Stimulated activated CD8-positive, alpha-beta memory T cell treated with anti-CD3 and anti-CD28 coated beads, Interleukin-15, amount 100 ng/mL, for 4 hours (primary cell): ENCODE measurements around the gene ZSWIM7.
"Not testable (repeated sequence)": the region's sequence is repeated elsewhere in the genome, so short reads cannot be mapped to it uniquely, and the experiment has no call there.

Experiments
- DNase-seq, 2 donors: peaks; one replicate each; pipeline ENCODE4 v3.0.0-alpha.2; 2020; ENCODE audit warnings: low read depth in 2 of 2

The ZSWIM7 gene

GRCh38 chr17:15999974-16000827 is 697 bp upstream of the ZSWIM7 start:
- DNase-seq, result no peak

DNA sequence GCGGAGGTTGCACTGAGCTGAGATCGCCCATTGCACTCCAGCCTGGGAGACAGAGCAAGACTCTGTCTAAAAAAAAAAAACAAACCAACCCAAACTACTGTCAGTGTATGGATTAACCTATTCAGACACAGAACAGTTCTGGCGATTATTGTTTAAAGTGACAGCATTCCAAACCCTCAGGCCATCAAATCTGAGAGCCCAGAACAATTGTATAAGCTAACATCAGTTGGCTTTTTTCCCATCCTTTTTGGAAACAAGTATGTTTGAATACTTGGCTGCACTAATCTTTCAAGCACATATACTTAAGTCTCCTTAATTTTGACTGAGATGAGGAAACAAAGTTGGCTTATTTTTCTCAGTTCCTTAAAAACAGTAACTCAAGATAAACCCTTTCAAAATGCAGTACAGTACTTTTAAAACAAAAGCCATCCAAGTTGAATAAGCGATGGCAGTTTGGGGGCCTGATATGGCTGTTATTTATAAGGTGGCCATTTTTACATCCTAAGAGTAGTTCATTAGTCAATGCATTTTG is 1.4 kb downstream of the ZSWIM7 start:
- no peak for DNase-seq

- DNase-seq, result no peak
Observed at GRCh38 chr17:15996322-15996721, 3.2 kb downstream of the ZSWIM7 start.

DNA sequence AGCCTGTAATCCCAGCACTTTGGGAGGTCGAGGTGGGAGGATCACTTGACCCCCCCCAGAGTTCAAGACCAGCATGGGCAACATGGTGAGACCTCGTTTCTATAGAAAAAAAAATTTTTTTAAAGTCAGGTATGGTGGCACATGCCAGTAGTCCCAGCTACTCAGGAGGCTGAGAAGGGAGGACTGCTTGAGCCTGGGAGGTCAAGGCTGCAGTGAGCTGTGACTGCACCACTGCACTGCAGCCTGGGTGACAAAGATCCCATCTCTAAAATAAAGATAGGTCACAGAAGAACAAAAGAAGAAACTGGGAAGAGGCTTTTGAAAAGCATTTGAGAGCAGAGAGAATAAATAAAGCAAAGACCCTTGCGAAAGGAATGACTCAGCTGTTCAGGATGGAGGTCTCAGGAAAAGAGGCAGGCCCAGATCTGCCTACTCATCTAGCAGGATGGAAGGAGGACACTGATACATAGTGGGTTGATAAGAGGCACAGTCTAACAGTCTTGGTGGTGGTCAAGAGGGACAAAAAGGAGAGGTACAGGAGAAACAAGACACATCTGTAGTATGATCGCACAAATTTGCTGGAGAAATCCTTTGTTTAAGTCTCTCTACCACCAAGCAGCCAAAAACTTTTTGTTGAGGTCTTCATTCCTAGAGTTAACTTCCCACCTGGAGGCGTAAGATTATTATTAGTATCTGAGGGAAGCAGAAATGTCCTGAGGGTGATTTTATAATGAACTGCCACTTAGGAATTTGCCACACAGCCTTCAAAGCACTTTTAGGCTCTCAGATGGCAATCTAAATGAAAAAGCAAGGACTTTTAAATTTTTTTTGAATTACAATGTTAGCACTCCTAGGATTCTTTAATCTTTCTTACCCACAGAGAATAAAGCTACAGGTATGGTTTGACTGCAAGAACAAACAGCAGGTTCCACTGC is 17.6 kb downstream of the ZSWIM7 start:
- DNase-seq, result no peak

- DNase-seq, result no peak
Observed at GRCh38 chr17:15981208-15981607, 18.3 kb downstream of the ZSWIM7 start.

GRCh38 chr17:15979013-15979412 is 20.5 kb downstream of the ZSWIM7 start:
- DNase-seq, result not testable (repeated sequence)

DNA sequence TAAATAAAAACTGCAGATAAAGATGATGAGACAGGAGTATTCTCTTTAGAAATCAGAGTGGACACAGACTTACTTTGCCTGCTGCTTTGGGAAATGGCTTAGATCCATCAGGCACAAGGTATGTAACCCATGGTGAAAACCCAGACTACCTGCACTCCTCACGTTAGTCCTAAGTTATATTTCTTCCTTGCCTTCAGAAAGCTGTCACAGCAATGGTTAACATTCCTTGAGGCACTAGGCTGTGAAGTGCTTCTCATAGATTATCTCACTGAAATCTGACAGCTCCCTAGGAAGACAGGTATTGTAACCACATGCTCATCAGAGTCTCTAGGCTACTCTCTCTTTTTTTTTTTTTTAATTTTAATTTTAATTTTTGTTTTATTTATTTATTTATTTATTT is 20.9 kb downstream of the ZSWIM7 start:
- DNase-seq, result no peak

GRCh38 chr17:15977894-15978293 is 21.6 kb downstream of the ZSWIM7 start:
- DNase-seq, result no peak

GRCh38 chr17:15973834-15974233 is 25.7 kb downstream of the ZSWIM7 start:
- no peak for DNase-seq

DNA sequence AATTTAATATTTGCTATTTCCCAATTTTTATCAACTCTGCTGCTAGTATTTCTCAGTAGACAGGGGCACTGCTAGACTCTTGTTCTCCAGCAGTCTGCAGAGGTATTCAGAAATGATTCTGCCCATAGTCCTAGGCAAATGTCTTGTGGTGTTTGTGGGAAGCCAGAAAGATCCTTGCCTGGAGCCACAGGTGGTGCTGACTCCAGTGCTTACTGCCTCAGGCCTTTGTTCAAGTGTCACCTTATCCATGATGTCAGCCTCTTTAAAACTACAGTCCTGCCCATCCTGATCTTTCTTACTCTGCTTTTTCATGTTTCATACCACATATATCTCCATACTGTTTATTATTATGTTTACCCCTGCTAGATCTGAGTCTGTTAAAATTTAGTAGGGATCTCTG is 26.5 kb downstream of the ZSWIM7 start:
- DNase-seq, result no peak

- DNase-seq, result no peak
Observed at GRCh38 chr17:15972497-15972951, 27.0 kb downstream of the ZSWIM7 start.

DNA sequence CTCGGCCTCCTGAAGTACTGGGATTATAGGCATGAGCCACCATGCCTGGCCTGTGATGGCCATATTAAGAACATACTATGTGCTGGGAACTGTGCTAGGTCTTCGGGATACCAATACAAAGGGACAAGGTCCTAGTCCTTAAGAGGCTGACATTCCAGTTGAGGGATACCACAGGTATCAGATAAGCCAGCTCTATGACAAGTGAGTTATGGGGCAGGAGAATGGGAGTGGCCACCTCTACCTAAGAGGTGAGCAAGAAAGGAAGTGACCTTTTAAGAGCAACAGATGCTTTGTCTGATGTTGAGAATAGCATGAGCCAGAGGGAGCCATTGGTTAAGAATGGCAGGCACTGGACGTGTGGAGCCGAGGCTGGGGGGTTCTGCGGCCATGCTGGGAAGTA is 27.6 kb downstream of the ZSWIM7 start:
- no peak for DNase-seq

DNA sequence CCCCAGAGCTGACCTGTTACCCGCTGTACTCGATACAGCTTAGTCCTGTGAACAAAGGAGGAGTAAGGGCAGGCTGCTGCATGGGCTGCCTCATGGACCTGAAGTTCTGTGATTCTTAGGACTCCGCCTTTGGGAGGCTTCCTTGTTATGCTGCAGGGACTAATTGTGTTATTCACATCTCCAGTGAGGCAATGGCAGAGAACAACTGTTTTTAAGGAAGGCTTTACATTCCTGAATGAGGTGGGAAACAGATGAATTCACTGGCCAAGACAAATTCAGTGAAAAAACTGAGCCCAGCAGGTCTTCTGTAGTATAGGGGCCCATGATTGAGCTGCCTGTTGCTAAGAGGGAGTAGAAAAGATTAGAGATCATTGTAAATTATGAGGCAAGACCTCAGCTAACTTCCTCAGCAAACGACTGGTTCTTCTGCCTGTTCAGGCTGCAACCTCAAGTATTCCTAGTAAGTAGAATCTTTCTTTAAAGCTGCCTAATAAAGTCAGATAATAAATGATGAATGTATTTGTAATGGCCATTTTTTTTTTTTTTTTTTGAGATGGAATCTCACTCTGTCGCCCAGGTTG is 28.3 kb downstream of the ZSWIM7 start:
- no peak for DNase-seq

DNA sequence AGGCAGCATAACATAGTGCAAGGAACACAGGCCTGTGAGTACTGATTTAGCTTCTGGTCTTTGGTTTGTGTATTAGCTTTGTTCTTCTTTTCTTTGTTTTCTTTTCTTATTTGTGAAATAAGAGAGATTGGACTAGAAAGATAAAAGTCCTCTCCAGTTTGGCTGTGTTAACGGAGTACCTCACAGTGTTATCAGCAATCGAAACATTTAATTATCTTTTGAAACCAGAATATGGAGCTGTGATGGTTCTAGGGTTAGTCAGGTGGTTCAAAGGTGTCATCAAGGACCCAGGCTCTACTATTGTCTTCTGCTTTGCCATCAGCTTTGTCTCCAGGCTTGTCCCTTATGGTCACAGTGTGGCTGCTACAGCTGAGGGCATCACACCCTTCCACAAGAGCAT is 29.0 kb downstream of the ZSWIM7 start:
- DNase-seq, result no peak

DNA sequence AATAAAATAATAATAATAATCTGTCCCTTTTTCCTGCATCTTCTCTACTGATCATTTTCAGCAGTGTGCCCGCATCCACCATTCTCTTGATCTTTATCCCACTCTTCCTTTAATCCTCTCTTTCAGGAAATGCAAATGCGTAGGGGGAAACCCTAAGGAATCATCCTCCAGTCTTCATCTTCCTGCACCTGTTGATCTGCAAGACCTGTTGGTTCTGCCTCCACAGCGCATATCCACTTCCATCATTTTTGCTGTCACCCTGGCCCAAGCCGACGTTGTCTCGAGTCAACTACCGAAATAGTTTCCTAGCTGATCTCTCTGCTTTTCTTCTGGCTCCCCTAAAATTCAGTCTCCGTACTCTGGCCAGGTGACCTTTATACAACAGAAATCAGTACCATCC is 30.0 kb downstream of the ZSWIM7 start:
- DNase-seq, result no peak

DNA sequence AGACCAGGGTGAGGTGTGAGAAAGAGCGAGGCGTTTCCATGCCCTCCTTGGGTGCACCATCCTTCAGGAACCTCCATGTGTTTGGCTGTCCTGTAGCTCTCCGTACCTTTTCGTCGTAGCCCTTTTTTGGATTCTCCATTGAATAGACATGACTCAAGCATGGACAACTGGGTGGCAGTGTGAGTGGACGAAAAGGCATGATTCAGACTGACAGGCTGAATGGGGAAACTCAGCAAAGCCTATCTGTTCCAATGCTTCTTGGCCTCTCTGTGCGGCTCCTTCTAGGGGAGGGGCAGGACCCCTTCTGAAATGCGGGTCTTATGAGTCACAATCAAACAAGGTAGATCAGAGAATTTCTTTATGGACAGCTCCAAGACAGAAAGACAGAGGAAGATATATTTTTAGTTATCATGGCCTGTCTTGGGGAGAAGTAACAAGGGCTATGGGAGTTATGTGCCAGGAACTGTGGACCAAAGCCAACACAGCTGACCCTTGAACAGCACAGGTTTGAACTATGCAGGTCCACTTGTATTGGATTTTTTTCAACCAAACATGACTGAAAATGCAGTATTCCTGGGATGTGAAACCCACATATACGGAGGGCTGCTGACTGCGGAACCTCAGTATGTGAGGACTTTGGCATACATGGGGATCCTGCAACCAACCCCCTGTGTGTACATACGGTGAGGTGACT is 31.7 kb downstream of the ZSWIM7 start:
- no peak for DNase-seq

DNA sequence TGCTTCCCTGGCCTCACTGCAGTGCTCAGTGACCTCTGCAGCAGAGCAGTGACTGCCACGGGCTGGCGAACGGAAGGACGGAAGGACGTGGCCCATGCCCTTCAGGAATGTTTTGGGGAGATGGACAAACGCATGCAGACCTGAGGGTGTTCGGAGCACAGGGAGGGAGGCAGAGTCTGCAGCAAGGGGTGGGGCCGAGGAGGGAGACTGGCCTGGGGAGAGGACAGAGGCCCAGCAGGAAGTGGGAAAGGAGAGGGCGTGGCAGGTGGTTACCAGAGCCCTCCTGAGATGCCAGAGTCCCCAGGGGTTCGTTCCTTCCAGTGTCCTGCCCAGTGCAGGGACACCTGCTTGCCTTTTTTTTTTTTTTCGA is 32.6 kb downstream of the ZSWIM7 start:
- no peak for DNase-seq

DNA sequence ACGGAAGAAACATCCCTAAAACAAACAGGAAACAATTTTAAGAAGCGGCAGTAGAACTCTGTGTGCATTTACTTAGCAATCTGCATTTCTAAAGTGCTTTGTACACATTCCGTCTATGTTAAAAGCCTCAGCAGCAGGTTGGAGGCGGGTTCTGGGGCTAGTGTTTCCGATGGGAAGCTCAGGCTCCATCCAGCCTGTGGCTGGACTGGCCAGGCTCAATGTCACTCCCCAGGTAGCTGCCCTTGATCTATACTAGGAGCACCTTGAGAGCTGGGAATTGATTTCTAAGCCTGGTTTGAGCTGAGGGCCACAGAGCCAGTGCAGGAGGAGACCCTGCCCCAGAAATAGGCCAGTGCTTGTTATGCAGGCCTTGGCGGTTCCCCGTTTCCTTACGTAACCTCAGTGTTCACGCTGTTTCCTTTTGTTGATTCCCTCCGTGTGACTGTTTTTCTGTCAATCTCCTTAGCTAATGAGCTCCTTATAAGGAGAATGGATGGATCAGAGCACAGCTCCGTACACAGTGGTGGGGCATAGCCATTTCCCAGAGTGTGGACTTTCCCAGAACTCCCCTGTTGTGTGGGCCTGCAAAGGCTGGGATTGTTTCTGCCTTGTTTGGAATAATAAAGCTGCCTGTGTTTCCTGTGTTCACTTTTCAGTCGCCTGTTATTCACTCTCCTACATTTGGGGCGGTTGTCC is 33.2 kb downstream of the ZSWIM7 start:
- no peak for DNase-seq

DNA sequence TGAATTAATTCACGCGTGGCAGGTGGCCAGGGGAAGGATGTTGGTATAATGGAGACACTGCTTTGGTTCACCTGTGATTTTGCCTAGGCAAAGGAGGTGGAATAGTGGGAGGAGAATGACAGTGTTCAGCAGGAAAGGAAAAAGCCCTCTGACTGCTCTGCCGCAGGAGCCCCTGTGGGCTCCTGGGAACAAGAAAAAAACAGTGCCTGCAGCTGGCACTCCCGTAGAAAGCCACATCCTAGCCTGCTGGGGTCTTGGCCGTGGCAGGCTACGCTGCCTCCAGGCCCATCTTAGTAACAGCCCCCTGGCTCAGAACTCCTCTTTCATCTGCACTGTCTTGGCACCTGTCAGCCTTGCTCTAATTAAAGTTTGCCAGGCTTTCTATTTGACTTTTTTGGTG is 34.0 kb downstream of the ZSWIM7 start:
- no peak for DNase-seq

- DNase-seq, result no peak
Observed at GRCh38 chr17:15963670-15964110, 35.8 kb downstream of the ZSWIM7 start.

GRCh38 chr17:15958484-15958854 is 41.0 kb downstream of the ZSWIM7 start:
- DNase-seq, result no peak
